ENCODE data around the gene NDUFA13.

NDUFA13 gene

GRCh38 chr19:19548915-19549759 is 33.1 kb downstream of the NDUFA13 start:
- DNase-seq (ENCODE audit: low read depth) = no peak

- DNase-seq (ENCODE audit: low read depth) = no peak
Measured at GRCh38 chr19:19549804-19550464, 33.9 kb downstream of the NDUFA13 start.

GRCh38 chr19:19550485-19550929 is 34.5 kb downstream of the NDUFA13 start:
- DNase-seq (ENCODE audit: low read depth) = no peak

GRCh38 chr19:19550972-19551852 is 35.2 kb downstream of the NDUFA13 start:
- no peak for DNase-seq (ENCODE audit: low read depth)

- DNase-seq (ENCODE audit: low read depth) = no peak
Measured at GRCh38 chr19:19551853-19552192, 35.8 kb downstream of the NDUFA13 start.

- no peak for DNase-seq (ENCODE audit: low read depth)
Measured at GRCh38 chr19:19552798-19553197, 36.8 kb downstream of the NDUFA13 start.

- DNase-seq (ENCODE audit: low read depth) = no peak
Measured at GRCh38 chr19:19553670-19554069, 37.6 kb downstream of the NDUFA13 start.

GRCh38 chr19:19554074-19555023 is 38.3 kb downstream of the NDUFA13 start:
- DNase-seq (ENCODE audit: low read depth) = no peak

GRCh38 chr19:19558055-19558454 is 42.0 kb downstream of the NDUFA13 start:
- DNase-seq (ENCODE audit: low read depth) = no peak

- DNase-seq (ENCODE audit: low read depth) = no peak
Measured at GRCh38 chr19:19558636-19559035, 42.6 kb downstream of the NDUFA13 start.

GRCh38 chr19:19559931-19560330 is 43.9 kb downstream of the NDUFA13 start:
- DNase-seq (ENCODE audit: low read depth) = no peak

- no peak for DNase-seq (ENCODE audit: low read depth)
Measured at GRCh38 chr19:19561946-19562664, 46.1 kb downstream of the NDUFA13 start.

- no peak for DNase-seq (ENCODE audit: low read depth)
Measured at GRCh38 chr19:19562665-19563347, 46.8 kb downstream of the NDUFA13 start.

- no peak for DNase-seq (ENCODE audit: low read depth)
Measured at GRCh38 chr19:19563348-19563848, 47.4 kb downstream of the NDUFA13 start.

- no peak for DNase-seq (ENCODE audit: low read depth)
Measured at GRCh38 chr19:19566306-19566705, 50.3 kb downstream of the NDUFA13 start.

- DNase-seq (ENCODE audit: low read depth) = no peak
Measured at GRCh38 chr19:19567391-19567790, 51.4 kb downstream of the NDUFA13 start.

GRCh38 chr19:19568802-19569756 is 53.1 kb downstream of the NDUFA13 start:
- no peak for DNase-seq (ENCODE audit: low read depth)

- no peak for DNase-seq (ENCODE audit: low read depth)
Measured at GRCh38 chr19:19570571-19570970, 54.5 kb downstream of the NDUFA13 start.
